Glomerular endothelial cell (primary cell): ENCODE data around the gene BDNF. TPM values are rescaled to one million over a fixed set of nuclear protein-coding genes. Genes with fewer than 3 reads are reported as not detected.
"Not testable (repeated sequence)": the region's sequence is repeated elsewhere in the genome, so short reads cannot be mapped to it uniquely, and the experiment has no call there.

Source experiments
- DNase-seq: peaks from one replicate; pipeline ENCODE4 v3.0.0-alpha.2; 2011; ENCODE audit warnings: low read depth, low spot score; ENCODE audit errors: extremely low read depth
- total RNA-seq: library from RNA; depleted of rRNA; stranded (reverse); fragments of >200 nt; gene quantifications from 2 replicates; pipeline ENCODE4 v1.2.3, GENCODE V29; 2015

The BDNF gene
- total RNA-seq, 1 donor from 2014 or later: 4.7 TPM

DNA sequence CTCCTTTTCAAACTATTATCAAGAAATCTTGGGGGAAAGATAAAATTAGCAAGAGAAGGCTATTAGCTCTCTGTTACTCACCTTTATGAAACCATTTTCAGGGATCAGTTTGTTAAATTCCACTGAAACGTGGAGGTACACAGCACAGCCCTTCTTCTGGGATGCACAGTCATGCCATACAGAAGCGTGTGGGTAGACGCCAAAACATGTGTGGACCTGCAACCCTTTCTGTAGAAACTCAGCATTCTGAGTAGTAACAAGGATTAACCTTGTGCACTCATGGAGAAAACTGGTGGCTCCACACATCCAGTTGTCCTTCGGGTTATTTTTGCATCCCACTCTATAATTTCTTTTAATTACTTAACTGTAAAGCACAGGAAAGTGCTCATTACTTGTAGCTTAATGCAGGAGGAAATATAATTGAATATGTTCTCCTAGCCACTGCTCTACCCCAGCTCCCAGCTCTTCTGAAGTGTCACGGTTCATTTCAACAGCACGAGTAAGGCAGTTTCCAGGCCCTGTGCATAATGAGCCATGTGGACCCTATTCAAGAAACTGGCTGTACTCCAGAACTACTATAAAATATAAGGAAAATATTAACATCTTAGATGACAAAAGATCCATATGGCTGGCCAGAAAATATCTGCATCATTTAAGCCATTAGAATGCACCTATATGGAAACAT, 26.1 kb downstream of the BDNF start:
- no peak for DNase-seq

DNA sequence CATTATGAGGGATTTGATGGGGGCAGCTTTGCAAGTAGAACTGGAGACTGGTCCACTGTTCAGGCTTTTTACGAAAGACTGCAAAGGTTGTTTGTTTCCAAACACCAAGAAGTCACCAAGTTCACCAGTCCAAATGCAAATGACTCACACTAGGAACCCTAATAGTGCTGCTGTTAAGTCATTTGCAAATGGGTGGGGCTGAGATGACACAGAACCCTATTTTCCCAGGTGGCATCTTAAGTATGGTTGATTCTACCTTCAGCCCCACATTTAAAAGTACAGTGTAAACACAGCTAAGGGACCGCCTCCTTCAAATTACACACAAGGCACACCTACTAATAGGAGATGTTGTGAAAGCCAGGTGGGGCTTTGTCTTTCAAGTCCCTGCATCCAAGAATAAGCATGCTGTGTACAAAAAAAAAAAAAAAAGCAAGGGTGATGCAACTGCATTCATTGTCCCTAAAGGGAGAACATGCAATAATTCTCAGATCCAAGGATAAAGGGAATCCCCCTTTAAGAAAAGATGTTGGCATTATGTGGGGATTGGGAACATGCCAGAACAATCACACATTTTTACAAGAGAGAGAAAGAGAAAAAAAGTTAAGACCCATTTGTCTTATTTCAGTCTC, 27.3 kb downstream of the BDNF start:
- no peak for DNase-seq

GRCh38 chr11:27665508-27666101, 34.6 kb downstream of the BDNF start:
- DNase-seq: not testable (repeated sequence)

GRCh38 chr11:27663326-27663725, 36.9 kb downstream of the BDNF start:
- DNase-seq: no peak

DNA sequence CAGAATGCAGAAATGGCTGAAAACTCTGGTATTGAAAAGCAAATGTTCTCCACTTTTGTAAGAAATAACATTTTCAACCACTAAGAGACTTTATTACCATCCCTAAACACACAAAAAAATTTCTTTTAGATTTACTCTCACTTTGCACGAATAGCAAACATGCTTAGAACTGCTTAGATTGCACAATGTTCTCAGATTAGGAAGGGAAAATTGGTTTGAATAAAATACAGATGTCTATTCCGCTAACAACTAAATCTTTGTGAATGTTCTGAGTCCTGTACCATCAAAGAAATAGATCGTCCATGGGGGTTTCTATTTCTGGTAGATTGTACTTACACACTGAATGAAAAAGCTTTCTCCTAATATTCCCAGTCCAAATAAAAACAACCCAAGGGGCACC, 40.1 kb downstream of the BDNF start:
- DNase-seq: no peak

- no peak for DNase-seq
Measured at GRCh38 chr11:27658535-27659236, 41.6 kb downstream of the BDNF start.

- DNase-seq: no peak
Measured at GRCh38 chr11:27656806-27657483, 43.3 kb downstream of the BDNF start.

DNA sequence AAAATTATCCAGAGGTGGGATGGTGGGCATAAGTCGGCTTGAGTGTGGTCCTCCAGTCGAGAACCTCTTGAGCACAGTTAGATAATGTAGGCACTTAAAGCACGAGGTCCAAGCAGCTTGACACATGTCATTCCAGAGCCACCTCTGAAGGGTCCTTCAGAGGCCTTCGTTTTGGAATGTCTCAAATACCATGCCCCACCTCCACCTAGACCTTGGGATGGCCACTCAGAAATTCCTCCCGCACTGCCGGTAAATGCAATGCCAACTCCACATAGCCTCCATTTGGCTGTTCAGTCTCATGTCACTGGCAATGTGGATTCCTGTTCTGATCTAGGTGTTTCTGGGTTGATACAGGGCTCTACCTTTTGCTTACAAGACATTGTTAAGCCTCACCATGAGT, 43.9 kb downstream of the BDNF start:
- no peak for DNase-seq

DNA sequence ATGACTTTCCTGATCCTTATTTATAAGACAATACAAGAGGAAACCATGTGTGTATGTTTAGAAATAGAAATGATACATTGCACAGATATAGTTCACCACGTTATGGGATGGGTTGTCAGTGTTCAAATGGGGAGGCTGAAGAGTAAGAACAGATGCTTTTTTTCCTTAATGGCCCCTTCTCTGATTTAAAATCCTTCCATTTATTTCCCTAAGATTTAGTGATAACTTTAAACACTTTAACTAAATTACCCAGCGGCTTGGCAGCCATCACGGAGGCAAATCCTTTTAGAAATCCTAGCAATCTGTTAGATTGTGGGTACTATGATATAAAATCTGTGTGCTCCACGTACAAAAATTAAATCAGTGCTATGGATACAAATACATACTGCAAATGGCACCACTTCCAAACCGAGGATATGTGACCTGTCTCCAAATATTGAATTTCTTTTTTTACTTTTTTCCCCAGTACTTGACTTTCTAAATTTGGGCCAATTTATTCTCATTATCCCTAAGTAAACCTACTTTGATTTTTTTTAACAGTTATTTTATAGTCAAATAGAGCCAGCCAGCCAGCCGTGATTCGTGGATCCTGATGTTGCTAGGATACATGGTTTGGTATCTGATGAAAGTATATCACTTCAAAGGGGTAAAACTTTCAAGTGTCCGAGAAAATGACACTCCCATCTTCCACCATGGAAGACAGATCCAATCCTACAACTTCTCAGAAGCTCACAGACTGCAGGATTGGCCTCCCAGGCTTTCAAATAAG, 46.1 kb downstream of the BDNF start:
- DNase-seq: no peak

DNA sequence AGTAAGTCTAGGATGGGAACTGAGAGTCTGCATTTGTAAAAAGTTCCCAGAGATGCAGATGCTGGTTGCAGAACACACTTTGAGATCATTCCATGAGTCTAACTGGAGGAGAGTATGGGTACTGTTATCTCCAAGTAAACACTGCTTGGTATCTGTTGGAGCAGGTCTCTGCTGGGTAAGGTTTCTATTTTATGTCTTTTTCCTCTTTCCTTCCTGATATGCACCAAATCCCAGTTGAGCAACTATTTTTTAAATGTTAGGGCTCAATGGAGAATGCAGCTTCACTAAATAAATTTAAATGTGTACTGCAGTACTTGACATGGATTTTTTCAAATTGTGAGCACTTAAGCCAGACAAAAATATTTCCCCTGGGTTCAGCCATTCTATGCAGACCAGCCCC, 48.5 kb downstream of the BDNF start:
- no peak for DNase-seq

- DNase-seq: no peak
Measured at GRCh38 chr11:27650988-27651387, 49.3 kb downstream of the BDNF start.

GRCh38 chr11:27649800-27650199, 50.5 kb downstream of the BDNF start:
- DNase-seq: no peak

- DNase-seq: no peak
Measured at GRCh38 chr11:27648840-27649239, 51.4 kb downstream of the BDNF start.

- no peak for DNase-seq
Measured at GRCh38 chr11:27646051-27646818, 54.0 kb downstream of the BDNF start.

- DNase-seq: no peak
Measured at GRCh38 chr11:27642954-27643353, 57.3 kb downstream of the BDNF start.

DNA sequence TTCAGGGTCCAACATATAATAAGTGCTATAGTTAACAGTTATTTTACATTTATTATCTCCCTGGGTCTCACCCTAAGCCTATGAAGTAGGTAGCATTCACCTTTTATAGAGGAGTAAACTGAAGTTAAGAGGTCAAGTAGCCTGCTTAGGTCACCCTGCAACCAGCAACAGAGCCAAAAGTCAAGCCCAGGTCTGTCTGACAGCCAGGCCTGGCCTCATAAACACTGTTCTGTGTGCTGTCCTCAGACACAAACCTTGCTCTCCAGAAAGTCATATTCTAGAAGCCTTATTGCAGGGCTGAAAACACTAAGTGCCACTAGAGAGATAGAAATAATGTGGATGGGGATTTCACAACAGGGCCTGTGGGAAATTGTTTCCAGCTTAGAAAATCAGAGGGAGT, 59.3 kb downstream of the BDNF start:
- DNase-seq: no peak

DNA sequence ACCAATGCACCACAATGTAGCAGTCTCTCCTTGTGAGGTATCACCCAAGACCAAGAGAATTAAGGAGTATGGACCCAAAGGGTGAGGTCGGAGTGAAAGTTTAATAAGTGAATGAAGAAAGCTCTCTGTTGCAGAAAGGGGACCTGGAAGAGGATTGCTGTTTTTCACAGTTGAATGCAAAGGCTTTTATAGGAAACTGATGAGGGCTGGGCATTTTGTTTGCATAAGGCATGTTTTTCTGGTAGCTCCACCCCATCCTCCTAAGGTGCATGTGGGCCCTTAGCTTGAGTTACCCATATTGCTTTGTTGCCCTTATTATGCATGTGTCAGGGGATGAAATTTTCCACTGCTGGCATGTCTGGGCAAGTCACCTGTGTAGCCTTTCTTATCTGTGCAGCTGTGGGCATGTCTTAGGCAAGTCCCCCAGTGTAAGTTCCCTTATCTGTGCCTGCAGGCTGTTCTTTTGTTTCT, 64.7 kb downstream of the BDNF start:
- DNase-seq: no peak

DNA sequence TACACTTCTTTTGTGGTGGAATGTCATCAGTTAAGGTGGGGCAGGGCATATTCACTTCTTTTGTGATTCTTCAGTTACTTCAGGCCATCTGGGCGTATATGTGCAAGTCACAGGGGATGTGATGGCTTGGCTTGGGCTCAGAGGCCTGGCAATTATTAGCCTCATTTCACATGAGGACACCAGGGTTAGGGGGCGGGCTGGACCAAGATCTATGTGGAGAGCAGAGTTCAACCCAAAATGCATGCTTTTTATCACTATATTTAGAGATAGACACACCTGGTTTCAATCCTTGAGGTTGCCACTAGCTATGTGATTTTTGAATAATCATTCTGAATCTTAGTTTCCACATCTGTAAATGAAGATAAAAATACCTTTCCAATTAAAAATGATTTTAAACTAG, 65.5 kb downstream of the BDNF start:
- DNase-seq: not testable (repeated sequence)

- DNase-seq: not testable (repeated sequence)
Measured at GRCh38 chr11:27634282-27634681, 66.0 kb downstream of the BDNF start.
